HepG2 (cell line): ENCODE measurements around the gene COCH. TPM values are rescaled to one million over a fixed set of nuclear protein-coding genes. Genes with fewer than 3 reads are reported as not detected.

Experiments used
- ATAC-seq: fragments of 200-7000 bp; cut with Tn5 transposase; 3 replicates; pipeline ENCODE4 v1.9.1; 2020; ENCODE audit warnings: mild to moderate bottlenecking, moderate library complexity
- BruUV-seq: library from RNA; stranded (reverse); fragments of 400-500 nt; replicated peaks from 2 replicates; lab custom pipeline; 2021; lab: Mats Ljungman, UMichigan
- CTCF ChIA-PET: fragments of 300-600 bp; formaldehyde crosslinking; extraction: SDS; loops from one replicate; lab custom pipeline; 2021; ENCODE audit warnings: low total read pairs, inconsistent platforms, low intra/inter-chr PET ratio; lab: Yijun Ruan, JAX
- POLR2A ChIA-PET: fragments of 350-600 bp; sonication (Branson Sonifier 250); formaldehyde crosslinking; loops from one replicate; lab custom pipeline; 2020; ENCODE audit warnings: antibody characterized with exemption, inconsistent platforms; lab: Yijun Ruan, JAX
- DNase-seq: peaks from one replicate; pipeline ENCODE4 v3.0.0-alpha.2; 2015; ENCODE audit warnings: low spot score
- FAIRE-seq: peaks from 3 replicates; lab custom pipeline; 2011; peaks lifted over from hg19 to GRCh38; lab: Jason Lieb, UNC
- H2AFZ ChIP-seq: one replicate; pipeline ENCODE4 v1.6.1; 2011; ENCODE audit warnings: low read length, inconsistent platforms
- H3K27ac ChIP-seq: fragments of 300-600 bp; 3 replicates; pipeline ENCODE4 v1.8.0; 2011; ENCODE audit warnings: mixed run types, mild to moderate bottlenecking, mixed read lengths, low read length, inconsistent platforms; ENCODE audit not compliant: insufficient read depth; ENCODE audit errors: extremely low read length
- H3K27me3 ChIP-seq, 2 experiments: fragments of 200-600 bp in 1 of 2; 2 replicates in 1 of 2; 3 replicates in 1 of 2; pipeline versions ENCODE4 v1.6.0 to v1.8.0; 2011; ENCODE audit warnings: low read length in 2 of 2, mild to moderate bottlenecking in 2 of 2, moderate library complexity in 2 of 2, inconsistent platforms in 1 of 2; ENCODE audit not compliant: insufficient read depth in 2 of 2, control insufficient read depth in 1 of 2
- H3K36me3 ChIP-seq, 2 experiments: fragments of 200-600 bp in 1 of 2; replicated peaks in 1 of 2; 2 replicates in 1 of 2; 3 replicates in 1 of 2; pipeline versions ENCODE4 v1.5.1 to v1.8.0; 2011; ENCODE audit warnings: low read length in 2 of 2, inconsistent platforms in 1 of 2; ENCODE audit not compliant: insufficient read depth in 2 of 2, control insufficient read depth in 1 of 2
- H3K4me1 ChIP-seq: 2 replicates; pipeline ENCODE4 v1.5.1; 2012; ENCODE audit warnings: low read length, inconsistent platforms; ENCODE audit not compliant: insufficient read depth
- H3K4me2 ChIP-seq: 2 replicates; pipeline ENCODE4 v1.6.0; 2011; ENCODE audit warnings: low read depth, low read length, inconsistent platforms
- H3K4me3 ChIP-seq, 3 experiments: fragments of 200-600 bp in 1 of 3; sonication (generic), shearing (Covaris generic) in 1 of 3; replicated peaks in 1 of 3; 2 replicates each; pipeline ENCODE4 v1.5.1; 2011 to 2016; ENCODE audit warnings: low read length in 3 of 3, inconsistent platforms in 2 of 3, low read depth in 2 of 3, mild to moderate bottlenecking in 2 of 3, control low read depth in 1 of 3, mixed read lengths in 1 of 3; ENCODE audit not compliant: insufficient read depth in 1 of 3
- H3K79me2 ChIP-seq: one replicate; pipeline ENCODE4 v1.6.1; 2011; ENCODE audit warnings: low read length, inconsistent platforms; ENCODE audit not compliant: insufficient read depth
- H3K9ac ChIP-seq: 2 replicates; pipeline ENCODE4 v1.6.0; 2011; ENCODE audit warnings: mild to moderate bottlenecking, low read depth, low read length, inconsistent platforms; ENCODE audit not compliant: insufficient read depth
- H3K9me3 ChIP-seq: 2 replicates; pipeline ENCODE4 v1.5.1; 2012; ENCODE audit warnings: mild to moderate bottlenecking, low read length
- H4K20me1 ChIP-seq: 2 replicates; pipeline ENCODE4 v1.6.0; 2011; ENCODE audit warnings: inconsistent platforms, mild to moderate bottlenecking, low read length, moderate library complexity; ENCODE audit not compliant: insufficient read depth
- ARNT2 ChIP-seq: sonication (generic); formaldehyde crosslinking; IDR thresholded peaks from 2 replicates; pipeline ENCODE4 v1.8.0; 2022; ENCODE audit warnings: mild to moderate bottlenecking, low read depth, missing genetic modification reagents, moderate library complexity
- CEBPG ChIP-seq: IDR thresholded peaks from 2 replicates; pipeline ENCODE4 v1.6.1; 2016
- DMAP1 ChIP-seq: IDR thresholded peaks from 2 replicates; pipeline ENCODE4 v1.6.1; 2016
- GABPA ChIP-seq, 2 experiments: IDR thresholded peaks; 2 replicates each; pipeline ENCODE4 v1.6.1; 2011 to 2016; ENCODE audit warnings: low read depth in 2 of 2, low read length in 1 of 2, missing biosample characterization in 1 of 2, missing genetic modification characterization in 1 of 2
- KDM2A ChIP-seq: sonication (generic); formaldehyde crosslinking; IDR thresholded peaks from 2 replicates; pipeline ENCODE4 v1.4.0; 2020; ENCODE audit warnings: low read depth, missing genetic modification reagents, borderline replicate concordance
- NCOA2 ChIP-seq: sonication (generic); formaldehyde crosslinking; IDR thresholded peaks from 2 replicates; pipeline ENCODE4 v1.8.0; 2022; ENCODE audit warnings: inconsistent platforms
- NR2F1 ChIP-seq, 2 experiments: fragments of 450-650 bp in 1 of 2; formaldehyde crosslinking in 1 of 2; IDR thresholded peaks; 2 replicates each; pipeline versions ENCODE4 v1.5.0 to v1.6.1; 2016 to 2020; ENCODE audit warnings: mild to moderate bottlenecking in 1 of 2, missing compliant biosample characterization in 1 of 2, missing genetic modification reagents in 1 of 2, moderate library complexity in 1 of 2
- POLR2A ChIP-seq, 2 experiments: IDR thresholded peaks; 2 replicates each; pipeline ENCODE4 v1.6.1; 2011; ENCODE audit warnings: low read depth in 2 of 2, low read length in 2 of 2, mild to moderate bottlenecking in 1 of 2, moderate library complexity in 1 of 2; ENCODE audit not compliant: insufficient read depth in 1 of 2
- SKI ChIP-seq: fragments of 450-650 bp; IDR thresholded peaks from one replicate; pipeline ENCODE4 v1.6.1; 2018; ENCODE audit warnings: mild to moderate bottlenecking; ENCODE audit not compliant: partially characterized antibody
- ZNF335 ChIP-seq: sonication (generic); formaldehyde crosslinking; IDR thresholded peaks from 2 replicates; pipeline ENCODE4 v1.4.0; 2020; ENCODE audit warnings: missing genetic modification reagents
- ZSCAN12 ChIP-seq: sonication (generic); formaldehyde crosslinking; IDR thresholded peaks from 2 replicates; pipeline ENCODE4 v1.9.0; 2021; ENCODE audit warnings: mild to moderate bottlenecking, missing genetic modification reagents
- WGBS: methylation state at CpG from one replicate; pipeline ENCODE4 v1.1.6; 2017; ENCODE audit warnings: low lambda C conversion rate; 5-methylcytosine and 5-hydroxymethylcytosine counted together
- in situ Hi-C: cut with HindIII; loops from 2 replicates; pipeline ENCODE4 v1.10.0; 2017; ENCODE audit warnings: low pct_unique_long_range_greater_than_20kb; ENCODE audit not compliant: extremely low pct_ligation_motif_present
- intact Hi-C: fragments of 100-400 bp; cut with micrococcal nuclease; formaldehyde crosslinking; loops from one replicate; pipeline ENCODE4 v1.10.0; 2022; ENCODE audit not compliant: unreplicated experiment
- polyA plus RNA-seq, 8 experiments: library from polyadenylated mRNA; depleted of rRNA in 3 of 8; stranded (reverse) in 7 of 8; unstranded in 1 of 8; fragments of >200 nt; fragmentation: Illumina TruSeq in 4 of 8; extraction: Trizol in 4 of 8; gene quantifications; 2 replicates each; pipeline versions ENCODE4 v1.2.1 to v1.2.3, GENCODE V29; 2011 to 2016; ENCODE audit warnings: low read depth in 4 of 8, missing spikeins in 1 of 8, mixed read lengths in 1 of 8; ENCODE audit not compliant: insufficient read depth in 1 of 8
- total RNA-seq, 5 experiments: library from RNA; depleted of rRNA; stranded (reverse); fragments of >200 nt; fragmentation: Illumina TruSeq; extraction: Trizol; gene quantifications; 2 replicates each; pipeline ENCODE4 v1.2.3, GENCODE V29; 2016; ENCODE audit warnings: low read depth in 1 of 5
- TF ChIP-seq, protein P1 (sequence below): sonication (generic); formaldehyde crosslinking; IDR thresholded peaks from one replicate; pipeline ENCODE4 v1.5.1; 2020; ENCODE audit warnings: mild to moderate bottlenecking, missing genetic modification reagents; ENCODE audit errors: not compliant biosample characterization

The COCH gene
- total and polyA plus RNA-seq, 2 of the 13 experiments (the other 11 are each of a cell fraction or from before 2014, with no cell fraction given): 78.2 to 79.3 TPM

DNA sequence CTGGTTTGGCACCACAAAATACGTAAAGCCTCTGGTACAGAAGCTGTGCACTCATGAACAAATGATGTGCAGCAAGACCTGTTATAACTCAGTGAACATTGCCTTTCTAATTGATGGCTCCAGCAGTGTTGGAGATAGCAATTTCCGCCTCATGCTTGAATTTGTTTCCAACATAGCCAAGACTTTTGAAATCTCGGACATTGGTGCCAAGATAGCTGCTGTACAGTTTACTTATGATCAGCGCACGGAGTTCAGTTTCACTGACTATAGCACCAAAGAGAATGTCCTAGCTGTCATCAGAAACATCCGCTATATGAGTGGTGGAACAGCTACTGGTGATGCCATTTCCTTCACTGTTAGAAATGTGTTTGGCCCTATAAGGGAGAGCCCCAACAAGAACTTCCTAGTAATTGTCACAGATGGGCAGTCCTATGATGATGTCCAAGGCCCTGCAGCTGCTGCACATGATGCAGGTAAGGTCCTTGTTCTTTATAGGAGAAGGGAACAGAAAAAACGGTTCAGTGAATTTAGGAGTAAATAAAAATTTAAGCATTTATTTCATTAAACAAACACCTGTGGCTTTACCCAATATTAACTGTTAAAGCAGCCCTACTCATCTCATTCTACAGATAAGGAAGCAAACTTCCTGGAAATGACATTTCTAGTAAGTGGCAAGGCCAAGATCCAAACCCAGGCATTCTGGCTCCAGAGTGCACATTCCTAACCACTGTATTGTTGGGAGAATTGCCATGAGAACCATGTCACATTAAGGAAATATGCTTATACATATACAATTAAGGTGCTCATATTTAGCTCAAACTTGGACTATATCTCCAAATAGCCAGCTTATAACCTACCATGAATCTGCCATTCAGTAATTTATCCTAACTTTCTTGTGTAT, 11.7 kb downstream of the COCH start (continued):
- TF ChIP-seq ZNF335 (no peak), POLR2A (IDR thresholded peaks at IDR 0.05; ENCODE audit: insufficient read depth in 1 of 2, low read depth in 2 of 2, low read length in 2 of 2) (0 out of 4 replicates have a peak, but pooled peaks of 1 of the 2 experiments have one; percentile 11)

DNA sequence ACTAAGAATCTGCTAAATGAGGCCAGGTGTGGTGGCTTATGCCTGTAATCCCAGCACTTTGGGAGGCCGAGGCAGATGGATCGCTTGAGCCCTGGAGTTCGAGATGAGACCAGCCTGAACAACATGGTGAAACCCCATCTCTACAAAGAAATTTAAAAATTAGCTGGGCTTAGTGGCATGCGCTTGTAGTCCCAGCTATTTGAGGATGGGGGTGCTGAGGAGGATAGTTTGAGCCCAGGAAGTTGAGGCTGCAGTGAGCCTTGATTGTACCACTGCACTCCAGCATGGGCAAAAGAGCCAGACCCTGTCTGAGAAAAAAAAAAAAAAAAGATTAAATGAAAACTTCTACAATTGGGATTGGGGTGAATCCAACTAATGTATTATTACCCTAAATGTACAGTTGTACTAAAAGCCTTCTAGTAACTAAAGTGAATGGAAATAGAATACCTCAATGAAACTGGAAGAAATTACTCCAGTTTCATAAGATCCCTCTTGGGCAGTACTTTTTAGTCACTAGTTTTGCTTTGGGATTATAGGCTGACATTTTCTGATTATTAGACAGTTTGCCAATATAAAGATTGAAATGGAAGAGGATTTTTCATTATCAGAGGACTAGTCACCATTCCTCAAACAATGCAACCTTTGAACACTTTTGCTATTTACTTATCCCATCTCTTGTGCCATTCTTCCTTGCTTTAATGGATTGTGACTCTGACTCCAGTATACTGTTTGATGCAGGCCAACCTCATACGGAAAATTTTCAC, 14.3 kb downstream of the COCH start:
- ATAC-seq (peak; percentile 50), DNase-seq (peak; percentile 77), FAIRE-seq (no peak)
- WGBS: 88% methylated on average over 5 of the region's 5 CpGs
- no peak overlapping the region for H3K4me3 ChIP-seq
- no peaks in the 10 kb centered on the region for H4K20me1 ChIP-seq
- peaks cover 24% of the 10 kb centered on the region for H3K4me1 ChIP-seq
- in situ Hi-C loops: no loop called here
- TSS peak; percentile 12 for BruUV-seq
- no peaks in the 10 kb centered on the region for H3K27me3 ChIP-seq
- peak overlapping the region; percentile 1 for H3K27ac ChIP-seq
- H2AFZ ChIP-seq: no peak overlapping the region
- intact Hi-C loops: loop anchor here (1.0 kb wide), 1 partner anchor 13 kb away; no protein-coding TSS in a partner anchor
- ChIA-PET CTCF (no interaction called here), POLR2A (interaction anchor here (1.4 kb wide), 1 partner anchor 15 kb away, joined by 4 read pairs; no protein-coding TSS in a partner anchor)
- H3K9ac ChIP-seq: no peak overlapping the region
- H3K36me3 ChIP-seq: peaks cover 0 to 2% of the 10 kb centered on the region in 2 experiments; a peak in 1 of 5 replicates
- peak overlapping the region; percentile 1; the same call in 1 of the 2 replicates for H3K4me2 ChIP-seq
- no peaks in the 10 kb centered on the region for H3K9me3 ChIP-seq
- no peaks in the 10 kb centered on the region for H3K79me2 ChIP-seq
- peak; percentile 2; the same call in 1 of the 2 replicates for TF ChIP-seq NCOA2
- peak; percentile 30; the same call in 1 of the 2 replicates for TF ChIP-seq KDM2A (CRISPR knock-in tag)
- no peak for TF ChIP-seq ARNT2 (CRISPR knock-in tag)
- TF ChIP-seq ZSCAN12 (CRISPR knock-in tag): no peak
- TF ChIP-seq, protein P1, sequence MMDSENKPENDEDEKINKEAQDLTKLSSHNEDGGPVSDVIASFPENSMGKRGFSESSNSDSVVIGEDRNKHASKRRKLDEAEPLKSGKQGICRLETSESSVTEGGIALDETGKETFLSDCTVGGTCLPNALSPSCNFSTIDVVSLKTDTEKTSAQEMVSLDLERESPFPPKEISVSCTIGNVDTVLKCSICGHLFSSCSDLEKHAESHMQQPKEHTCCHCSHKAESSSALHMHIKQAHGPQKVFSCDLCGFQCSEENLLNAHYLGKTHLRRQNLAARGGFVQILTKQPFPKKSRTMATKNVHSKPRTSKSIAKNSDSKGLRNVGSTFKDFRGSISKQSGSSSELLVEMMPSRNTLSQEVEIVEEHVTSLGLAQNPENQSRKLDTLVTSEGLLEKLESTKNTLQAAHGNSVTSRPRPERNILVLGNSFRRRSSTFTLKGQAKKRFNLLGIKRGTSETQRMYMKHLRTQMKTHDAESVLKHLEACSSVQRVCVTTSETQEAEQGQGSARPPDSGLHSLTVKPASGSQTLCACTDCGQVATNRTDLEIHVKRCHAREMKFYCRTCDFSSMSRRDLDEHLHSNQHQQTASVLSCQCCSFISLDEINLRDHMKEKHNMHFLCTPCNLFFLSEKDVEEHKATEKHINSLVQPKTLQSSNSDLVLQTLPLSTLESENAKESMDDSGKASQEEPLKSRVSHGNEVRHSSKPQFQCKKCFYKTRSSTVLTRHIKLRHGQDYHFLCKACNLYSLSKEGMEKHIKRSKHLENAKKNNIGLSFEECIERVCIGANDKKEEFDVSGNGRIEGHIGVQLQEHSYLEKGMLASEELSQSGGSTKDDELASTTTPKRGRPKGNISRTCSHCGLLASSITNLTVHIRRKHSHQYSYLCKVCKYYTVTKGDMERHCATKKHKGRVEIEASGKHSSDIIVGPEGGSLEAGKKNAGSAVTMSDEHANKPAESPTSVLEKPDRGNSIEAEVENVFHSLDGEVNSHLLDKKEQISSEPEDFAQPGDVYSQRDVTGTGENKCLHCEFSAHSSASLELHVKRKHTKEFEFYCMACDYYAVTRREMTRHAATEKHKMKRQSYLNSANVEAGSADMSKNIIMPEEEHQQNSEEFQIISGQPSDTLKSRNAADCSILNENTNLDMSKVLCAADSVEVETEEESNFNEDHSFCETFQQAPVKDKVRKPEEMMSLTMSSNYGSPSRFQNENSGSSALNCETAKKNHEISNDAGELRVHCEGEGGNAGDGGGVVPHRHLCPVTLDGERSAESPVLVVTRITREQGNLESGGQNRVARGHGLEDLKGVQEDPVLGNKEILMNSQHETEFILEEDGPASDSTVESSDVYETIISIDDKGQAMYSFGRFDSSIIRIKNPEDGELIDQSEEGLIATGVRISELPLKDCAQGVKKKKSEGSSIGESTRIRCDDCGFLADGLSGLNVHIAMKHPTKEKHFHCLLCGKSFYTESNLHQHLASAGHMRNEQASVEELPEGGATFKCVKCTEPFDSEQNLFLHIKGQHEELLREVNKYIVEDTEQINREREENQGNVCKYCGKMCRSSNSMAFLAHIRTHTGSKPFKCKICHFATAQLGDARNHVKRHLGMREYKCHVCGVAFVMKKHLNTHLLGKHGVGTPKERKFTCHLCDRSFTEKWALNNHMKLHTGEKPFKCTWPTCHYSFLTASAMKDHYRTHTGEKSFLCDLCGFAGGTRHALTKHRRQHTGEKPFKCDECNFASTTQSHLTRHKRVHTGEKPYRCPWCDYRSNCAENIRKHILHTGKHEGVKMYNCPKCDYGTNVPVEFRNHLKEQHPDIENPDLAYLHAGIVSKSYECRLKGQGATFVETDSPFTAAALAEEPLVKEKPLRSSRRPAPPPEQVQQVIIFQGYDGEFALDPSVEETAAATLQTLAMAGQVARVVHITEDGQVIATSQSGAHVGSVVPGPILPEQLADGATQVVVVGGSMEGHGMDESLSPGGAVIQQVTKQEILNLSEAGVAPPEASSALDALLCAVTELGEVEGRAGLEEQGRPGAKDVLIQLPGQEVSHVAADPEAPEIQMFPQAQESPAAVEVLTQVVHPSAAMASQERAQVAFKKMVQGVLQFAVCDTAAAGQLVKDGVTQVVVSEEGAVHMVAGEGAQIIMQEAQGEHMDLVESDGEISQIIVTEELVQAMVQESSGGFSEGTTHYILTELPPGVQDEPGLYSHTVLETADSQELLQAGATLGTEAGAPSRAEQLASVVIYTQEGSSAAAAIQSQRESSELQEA (CRISPR knock-in tag): no peak
- peak; percentile 44; the same call in 1 of the 2 replicates for TF ChIP-seq CEBPG (CRISPR knock-in tag)
- no peak for TF ChIP-seq GABPA (IDR thresholded peaks at IDR 0.05; ENCODE audit: low read depth, low read length)
- no peak for TF ChIP-seq GABPA (CRISPR knock-in tag; IDR thresholded peaks at IDR 0.05; ENCODE audit: low read depth)
- no peak for TF ChIP-seq SKI
- TF ChIP-seq DMAP1: peak; percentile 37; the same call in 1 of the 2 replicates
- TF ChIP-seq NR2F1 (CRISPR knock-in tag; IDR thresholded peaks at IDR 0.05): peak in 1 of 2 experiments; percentile 29; a peak in 1 of 4 replicates
